Measurements from ENCODE around the gene PLEKHA1. TPM values are rescaled to one million over a fixed set of nuclear protein-coding genes. Genes with fewer than 3 reads are reported as not detected.

PLEKHA1 gene
- total RNA-seq, 1 donor from 2014 or later: 102 TPM

- DNase-seq (ENCODE audit: low read depth): no peak
Observed at GRCh38 chr10:122422266-122422989, 47.9 kb downstream of the PLEKHA1 start.

GRCh38 chr10:122424059-122424458 is 49.6 kb downstream of the PLEKHA1 start:
- no peak for DNase-seq (ENCODE audit: low read depth)

GRCh38 chr10:122426829-122427228 is 52.3 kb downstream of the PLEKHA1 start:
- no peak for DNase-seq (ENCODE audit: low read depth)

GRCh38 chr10:122427280-122427679 is 52.8 kb downstream of the PLEKHA1 start:
- DNase-seq (ENCODE audit: low read depth): no peak

- peak; percentile 34 for DNase-seq (ENCODE audit: low read depth)
Observed at GRCh38 chr10:122435212-122435827, 60.8 kb downstream of the PLEKHA1 start.

- DNase-seq (ENCODE audit: low read depth): peak; percentile 80
Observed at GRCh38 chr10:122441961-122442360, 67.5 kb downstream of the PLEKHA1 start.

GRCh38 chr10:122445469-122445868 is 71.0 kb downstream of the PLEKHA1 start:
- peak; percentile 31 for DNase-seq (ENCODE audit: low read depth)

GRCh38 chr10:122445904-122446303 is 71.4 kb downstream of the PLEKHA1 start:
- no peak for DNase-seq (ENCODE audit: low read depth)

GRCh38 chr10:122446668-122447423 is 72.3 kb downstream of the PLEKHA1 start:
- peak; percentile 48 for DNase-seq (ENCODE audit: low read depth)

GRCh38 chr10:122448600-122448999 is 74.1 kb downstream of the PLEKHA1 start:
- no peak for DNase-seq (ENCODE audit: low read depth)

- DNase-seq (ENCODE audit: low read depth): no peak
Observed at GRCh38 chr10:122449153-122449552, 74.6 kb downstream of the PLEKHA1 start.

- no peak for DNase-seq (ENCODE audit: low read depth)
Observed at GRCh38 chr10:122450353-122450990, 76.0 kb downstream of the PLEKHA1 start.

GRCh38 chr10:122454071-122454470 is 79.6 kb downstream of the PLEKHA1 start:
- DNase-seq (ENCODE audit: low read depth): no peak

- no peak for DNase-seq (ENCODE audit: low read depth)
Observed at GRCh38 chr10:122454603-122455080, 80.1 kb downstream of the PLEKHA1 start, which contains the start of gene ARMS2. TSS of gene ARMS2 (plus strand) at chr10:122454653. CDS start at chr10:122454728, 75 bp downstream.

- no peak for DNase-seq (ENCODE audit: low read depth)
Observed at GRCh38 chr10:122455376-122456079, 81.0 kb downstream of the PLEKHA1 start.

- no peak for DNase-seq (ENCODE audit: low read depth)
Observed at GRCh38 chr10:122457934-122458333, 83.4 kb downstream of the PLEKHA1 start.

- no peak for DNase-seq (ENCODE audit: low read depth)
Observed at GRCh38 chr10:122458693-122459092, 84.2 kb downstream of the PLEKHA1 start.

- no peak for DNase-seq (ENCODE audit: low read depth)
Observed at GRCh38 chr10:122459561-122460273, 85.2 kb downstream of the PLEKHA1 start.

- no peak for DNase-seq (ENCODE audit: low read depth)
Observed at GRCh38 chr10:122460891-122461293, 86.4 kb downstream of the PLEKHA1 start.

GRCh38 chr10:122461367-122461728 is 86.8 kb downstream of the PLEKHA1 start, which contains the start of gene HTRA1:
TSS of gene HTRA1 (plus strand) at chr10:122461553. CDS start at chr10:122461653, 100 bp downstream.
- DNase-seq (ENCODE audit: low read depth): no peak
